ENCODE results near the gene HORMAD2.

The HORMAD2 gene, protein sequence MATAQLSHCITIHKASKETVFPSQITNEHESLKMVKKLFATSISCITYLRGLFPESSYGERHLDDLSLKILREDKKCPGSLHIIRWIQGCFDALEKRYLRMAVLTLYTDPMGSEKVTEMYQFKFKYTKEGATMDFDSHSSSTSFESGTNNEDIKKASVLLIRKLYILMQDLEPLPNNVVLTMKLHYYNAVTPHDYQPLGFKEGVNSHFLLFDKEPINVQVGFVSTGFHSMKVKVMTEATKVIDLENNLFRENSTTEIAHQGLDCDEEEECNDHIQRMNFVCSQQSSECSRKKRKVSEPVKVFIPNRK

GRCh38 chr22:30079952-30080533, at the start of gene HORMAD2:
TSS of gene HORMAD2 (plus strand) at chr22:30080464. CDS start at chr22:30093953, 13,489 bp downstream.
- no peak for DNase-seq

GRCh38 chr22:30031328-30031727, 48.9 kb upstream of the HORMAD2 start:
- DNase-seq: no peak

- no peak for DNase-seq
Measured at GRCh38 chr22:30031764-30032455, 48.4 kb upstream of the HORMAD2 start.

- no peak for DNase-seq
Measured at GRCh38 chr22:30033137-30033536, 47.1 kb upstream of the HORMAD2 start.

GRCh38 chr22:30033901-30034300, 46.4 kb upstream of the HORMAD2 start:
- no peak for DNase-seq

GRCh38 chr22:30036656-30037055, 43.6 kb upstream of the HORMAD2 start:
- no peak for DNase-seq

DNA sequence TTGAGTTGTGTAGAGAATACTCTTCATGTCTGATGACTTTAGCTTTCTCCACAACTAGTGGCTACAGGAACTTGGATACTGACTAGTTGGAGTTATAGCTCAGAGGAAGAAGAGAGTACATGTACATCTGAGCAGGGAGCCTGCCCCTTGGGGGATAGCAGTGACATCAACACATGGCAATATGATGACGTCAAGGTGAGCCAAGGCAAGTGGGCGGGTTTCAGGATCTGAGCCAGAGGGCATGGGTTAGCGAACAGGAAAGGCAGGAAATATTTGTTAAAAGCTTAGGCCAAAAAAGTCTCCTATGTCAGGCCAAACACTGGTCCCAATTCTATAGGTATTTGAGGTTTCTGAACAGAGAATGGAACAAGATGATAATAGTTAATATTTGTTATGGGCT, 42.0 kb upstream of the HORMAD2 start:
- DNase-seq: no peak

DNA sequence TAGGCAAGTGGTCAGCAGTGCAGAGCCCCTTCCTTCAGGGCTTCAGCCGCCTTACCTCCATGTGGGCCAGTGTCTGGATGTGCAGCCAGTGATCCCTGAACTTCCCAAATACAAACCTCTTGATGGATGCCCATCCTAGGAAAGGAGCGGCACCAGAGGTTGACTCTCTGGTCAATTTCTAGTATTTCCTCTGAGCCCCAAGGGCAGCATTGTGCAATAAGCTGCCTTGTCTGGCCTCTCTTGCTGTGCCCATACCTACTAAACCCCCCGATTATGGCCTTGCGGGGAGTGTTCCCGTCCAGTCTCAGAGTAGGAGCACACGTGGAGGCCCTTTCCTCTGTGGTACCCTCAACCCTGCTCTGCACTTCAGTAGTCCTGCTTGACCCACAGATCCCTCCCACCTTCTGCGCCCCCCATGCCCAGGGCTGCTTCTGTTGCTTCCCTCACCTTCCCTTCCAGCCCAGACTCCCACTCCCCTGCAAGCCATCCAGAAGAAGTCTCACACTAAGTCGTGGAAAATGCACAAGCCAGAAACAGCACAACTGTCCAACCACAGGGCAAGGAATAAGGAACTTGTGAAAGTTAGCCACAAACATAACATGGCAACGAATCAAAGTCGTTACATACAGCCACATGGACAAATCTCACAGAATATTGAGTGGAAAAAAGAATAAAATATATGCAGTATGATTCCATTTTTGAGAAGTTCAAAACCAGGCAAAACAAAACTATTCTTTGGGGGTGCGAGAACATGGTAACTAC, 39.6 kb upstream of the HORMAD2 start:
- no peak for DNase-seq

- no peak for DNase-seq
Measured at GRCh38 chr22:30041475-30041874, 38.8 kb upstream of the HORMAD2 start.

DNA sequence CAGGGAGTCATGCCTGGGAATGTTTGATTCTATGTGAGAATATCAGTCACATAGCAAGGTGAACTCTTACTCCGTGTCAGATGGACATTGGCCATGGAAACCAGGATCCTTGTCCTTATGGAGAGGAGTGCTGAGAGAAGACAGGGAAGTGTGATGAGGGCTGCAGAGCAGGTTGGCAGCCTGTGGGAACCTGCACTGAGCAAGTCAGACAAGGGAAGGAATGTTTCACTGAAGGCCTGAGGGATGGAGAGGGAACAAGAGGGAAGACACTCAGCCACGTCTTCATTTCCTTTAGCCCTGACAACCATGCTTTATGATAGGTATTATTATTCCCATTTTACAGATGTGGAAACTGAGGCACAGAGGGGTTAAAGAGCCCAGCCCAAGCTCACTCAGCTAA, 38.4 kb upstream of the HORMAD2 start:
- DNase-seq: no peak

DNA sequence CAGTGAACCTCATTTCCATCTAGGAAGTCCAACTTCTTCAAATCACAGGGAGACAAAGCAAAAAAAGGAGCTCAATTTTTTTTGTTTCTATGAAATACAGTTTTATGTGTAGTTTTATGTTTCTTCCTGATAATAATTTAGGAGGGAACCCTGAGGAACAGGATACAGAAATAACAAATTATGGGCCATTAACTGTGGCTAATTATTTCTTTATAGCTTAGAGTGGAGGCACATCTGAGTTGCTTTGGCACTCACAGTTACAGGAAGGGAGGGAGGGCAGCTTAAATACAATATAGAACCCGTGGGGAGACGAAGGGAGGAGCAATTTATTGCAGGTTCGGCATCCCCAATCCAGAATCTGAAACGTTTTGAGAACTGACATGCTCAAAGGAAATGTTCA, 37.1 kb upstream of the HORMAD2 start:
- DNase-seq: no peak

- DNase-seq: no peak
Measured at GRCh38 chr22:30044369-30044768, 35.9 kb upstream of the HORMAD2 start.

DNA sequence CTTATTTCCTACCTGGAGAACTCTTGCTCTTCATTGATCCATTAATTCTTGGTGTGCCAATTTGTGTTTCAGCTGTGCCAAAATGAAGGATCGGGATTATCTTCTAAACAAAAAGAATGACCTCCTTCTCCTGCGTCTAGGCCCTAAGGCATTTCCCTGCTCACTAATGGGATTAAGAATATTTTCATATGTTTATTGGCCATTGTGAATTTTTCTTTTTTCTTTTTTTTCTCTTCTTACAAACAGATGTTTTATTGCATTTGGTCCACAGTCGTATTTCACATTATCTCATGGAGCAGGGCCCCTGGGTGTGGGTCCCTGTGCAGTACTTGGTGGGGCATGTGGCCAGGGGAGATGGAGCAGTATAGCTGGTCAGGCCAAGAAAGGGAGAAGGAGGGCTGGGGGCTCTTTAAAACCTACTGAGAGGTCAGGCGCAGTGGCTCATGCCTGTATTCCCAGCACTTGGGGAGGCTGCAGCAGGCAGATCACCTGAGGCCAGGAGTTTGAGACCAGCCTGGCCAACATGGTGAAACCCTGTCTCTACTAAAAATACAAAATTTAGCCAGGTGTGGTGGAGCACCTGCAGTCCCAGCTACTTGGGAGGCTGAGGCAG, 35.3 kb upstream of the HORMAD2 start:
- no peak for DNase-seq

DNA sequence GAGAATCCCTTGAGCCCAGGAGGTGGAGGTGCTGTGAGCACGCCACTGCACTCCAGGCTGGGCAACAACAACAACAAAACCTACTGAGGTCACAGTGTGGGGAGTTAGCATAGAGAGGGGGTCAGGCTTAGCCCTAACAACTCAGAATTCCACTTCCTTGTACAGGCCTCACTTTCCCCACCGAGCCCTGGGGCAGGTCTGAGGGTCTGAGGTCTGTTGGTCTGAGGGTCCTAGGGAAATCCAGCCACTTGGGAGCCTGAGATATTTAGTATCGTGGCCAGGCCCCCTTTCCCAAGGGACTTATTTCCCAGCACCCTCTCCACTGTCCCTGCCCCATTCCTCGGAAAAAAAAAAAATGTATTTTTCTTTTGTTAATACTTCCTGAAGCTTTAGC, 34.8 kb upstream of the HORMAD2 start:
- DNase-seq: no peak

DNA sequence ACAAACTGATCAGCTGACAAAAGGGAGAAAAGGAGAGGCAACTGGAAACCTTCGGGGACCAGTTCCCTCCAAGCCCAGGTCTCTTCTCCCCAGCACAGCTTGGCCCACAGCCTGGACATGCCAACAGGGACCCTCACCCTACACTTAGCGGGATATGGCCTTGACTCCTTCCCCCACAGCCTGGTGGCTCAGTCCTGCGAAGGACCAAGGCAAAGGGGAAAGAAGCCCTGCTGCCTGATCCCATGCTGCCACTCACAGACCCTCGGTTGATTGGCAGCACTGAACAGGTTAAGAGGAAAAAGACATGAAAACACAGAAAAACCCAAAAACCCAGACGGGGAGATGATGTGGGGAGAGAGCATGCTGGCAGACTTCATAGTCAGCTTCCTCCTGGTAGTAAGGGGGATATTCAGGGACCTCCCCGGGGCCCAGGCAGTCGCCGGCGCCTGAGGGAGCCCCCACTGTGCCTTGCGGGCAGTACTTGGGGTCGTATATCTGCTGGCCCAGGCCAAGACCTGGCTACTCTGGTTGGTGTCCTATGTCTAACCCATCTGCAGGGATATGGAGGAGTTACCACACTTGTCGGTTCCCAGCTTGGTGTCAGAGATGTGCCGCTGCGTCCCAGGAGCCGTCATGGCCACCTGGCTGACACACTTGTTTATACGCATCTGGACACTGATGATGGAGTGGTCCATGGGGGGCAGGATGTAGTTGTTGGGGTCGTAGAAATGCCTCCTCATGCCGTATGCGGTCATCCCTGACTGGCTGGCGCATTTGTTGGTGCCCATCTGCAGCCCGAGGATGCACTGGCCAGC, 34.2 kb upstream of the HORMAD2 start:
- no peak for DNase-seq

- no peak for DNase-seq
Measured at GRCh38 chr22:30046716-30047363, 33.4 kb upstream of the HORMAD2 start.

GRCh38 chr22:30047364-30047738, 32.9 kb upstream of the HORMAD2 start:
- DNase-seq: no peak

GRCh38 chr22:30048681-30049080, 31.6 kb upstream of the HORMAD2 start:
- no peak for DNase-seq

- no peak for DNase-seq
Measured at GRCh38 chr22:30054067-30054763, 26.0 kb upstream of the HORMAD2 start.

GRCh38 chr22:30054764-30055069, 25.5 kb upstream of the HORMAD2 start:
- DNase-seq: no peak

DNA sequence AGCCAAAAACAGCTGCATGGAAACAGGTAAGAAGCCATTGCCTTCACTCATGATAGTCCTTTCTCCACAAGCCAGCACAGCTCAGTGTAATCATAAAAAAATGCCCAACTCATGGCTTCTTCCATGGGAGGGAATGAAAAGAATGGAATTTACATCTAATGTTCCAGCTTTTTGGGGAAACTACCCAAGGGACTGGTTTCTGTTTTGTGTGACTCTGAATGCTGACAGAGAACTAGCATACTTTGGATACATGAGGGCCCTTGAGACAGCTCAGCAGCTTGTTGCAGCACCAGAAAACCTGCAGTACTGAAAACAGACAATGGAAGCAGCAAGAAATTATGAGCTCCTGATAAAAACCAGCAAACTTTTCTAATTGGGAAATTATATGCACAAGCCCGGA, 24.2 kb upstream of the HORMAD2 start:
- no peak for DNase-seq

Data from stimulated activated CD4-positive, alpha-beta T cell treated with anti-CD3 and anti-CD28 coated beads, Interleukin-4, amount 100 ng/mL, for 1 hour (primary cell).